HG02981 (cell line): Measurements from ENCODE around the gene SOWAHA.
"Not testable (repeated sequence)": the region's sequence is repeated elsewhere in the genome, so short reads cannot be mapped to it uniquely, and the experiment has no call there.

Source experiments
- ATAC-seq: cut with Tn5 transposase; IDR thresholded peaks from one replicate; pipeline ENCODE4 v1.9.1; 2021; ENCODE audit warnings: mild to moderate bottlenecking, moderate library complexity; ENCODE audit not compliant: unreplicated experiment

The SOWAHA gene

GRCh38 chr5:132848270-132848669, 35.2 kb downstream of the SOWAHA start:
- no peak for ATAC-seq

GRCh38 chr5:132849347-132849746, 36.2 kb downstream of the SOWAHA start:
- ATAC-seq, result no peak

GRCh38 chr5:132850066-132850465, 37.0 kb downstream of the SOWAHA start:
- no peak for ATAC-seq

- no peak for ATAC-seq
Observed at GRCh38 chr5:132853323-132853722, 40.2 kb downstream of the SOWAHA start.

- no peak for ATAC-seq
Observed at GRCh38 chr5:132853790-132854189, 40.7 kb downstream of the SOWAHA start.

- no peak for ATAC-seq
Observed at GRCh38 chr5:132854301-132854700, 41.2 kb downstream of the SOWAHA start.

- ATAC-seq, result not testable (repeated sequence)
Observed at GRCh38 chr5:132854992-132855391, 41.9 kb downstream of the SOWAHA start.

- ATAC-seq, result no peak
Observed at GRCh38 chr5:132856011-132856410, 42.9 kb downstream of the SOWAHA start.

GRCh38 chr5:132859889-132860437, 46.9 kb downstream of the SOWAHA start:
- no peak for ATAC-seq

- ATAC-seq, result no peak
Observed at GRCh38 chr5:132860742-132861141, 47.6 kb downstream of the SOWAHA start.

- peak; percentile 10 for ATAC-seq
Observed at GRCh38 chr5:132865668-132866341, 52.7 kb downstream of the SOWAHA start.
